NCI-H1105 (cell line): ENCODE data around the gene MARCHF5.
"Not testable (repeated sequence)": the region's sequence is repeated elsewhere in the genome, so short reads cannot be mapped to it uniquely, and the experiment has no call there.

ENCODE experiments used
- DNase-seq: peaks from one replicate; lab custom pipeline; 2025; lab: John Stamatoyannopoulos, UW

The MARCHF5 gene

DNA sequence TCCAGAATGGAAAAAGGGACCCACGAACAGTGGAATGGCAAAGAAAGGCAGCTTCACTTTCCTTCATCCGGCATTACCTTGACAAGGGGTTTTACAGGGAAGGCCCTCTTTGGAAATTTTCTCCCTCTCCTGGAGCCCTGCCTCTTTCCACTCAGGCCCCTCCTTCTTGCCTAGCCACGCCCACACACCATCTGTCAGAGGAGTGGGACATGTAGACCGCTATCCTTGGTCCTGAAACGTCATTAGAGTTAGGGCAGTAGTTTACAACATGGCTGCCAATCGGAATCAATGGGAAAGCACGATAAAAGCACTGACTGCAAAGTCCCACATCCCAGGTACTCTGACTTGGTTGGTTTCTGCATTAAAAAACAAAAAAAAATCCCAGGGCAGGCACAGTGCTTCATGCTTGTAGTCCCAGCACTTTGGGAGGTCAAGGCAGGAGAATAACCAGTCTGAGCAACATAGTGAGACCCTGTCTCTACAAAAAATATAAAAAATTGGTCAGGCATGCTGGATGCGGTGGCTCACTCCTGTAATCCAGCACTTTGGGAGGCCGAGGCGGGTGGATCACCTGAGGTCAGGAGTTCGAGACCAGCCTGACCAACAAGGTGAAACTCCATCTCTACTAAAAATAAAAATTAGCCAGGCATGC is 96.4 kb downstream of the MARCHF5 start:
- DNase-seq = no peak

GRCh38 chr10:92393173-92393572 is 102.2 kb downstream of the MARCHF5 start:
- not testable (repeated sequence) for DNase-seq

- DNase-seq = no peak
These were observed 104.3 kb downstream of the MARCHF5 start for GRCh38 chr10:92395271-92395670.

DNA sequence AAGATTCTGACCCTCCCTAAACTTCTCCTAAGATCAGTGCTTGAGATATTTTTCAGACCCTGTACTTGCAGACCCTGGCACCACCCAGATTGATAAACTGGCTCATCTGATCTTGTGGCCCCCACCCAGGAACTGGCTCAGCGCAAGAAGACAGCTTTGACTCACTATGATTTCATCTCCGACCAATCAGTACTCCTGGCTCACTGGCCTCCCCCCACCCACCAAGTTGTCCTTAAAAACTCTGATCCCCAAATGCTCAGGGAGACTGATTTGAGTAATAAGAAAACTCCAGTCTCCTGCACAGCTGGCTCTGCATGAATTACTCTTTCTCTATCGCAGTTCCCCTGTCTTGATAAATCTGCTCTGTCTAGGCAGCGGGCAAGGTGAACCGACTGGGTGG is 111.3 kb downstream of the MARCHF5 start:
- DNase-seq = not testable (repeated sequence)
